Measurements from ENCODE around the gene PDK3.

The PDK3 gene

DNA sequence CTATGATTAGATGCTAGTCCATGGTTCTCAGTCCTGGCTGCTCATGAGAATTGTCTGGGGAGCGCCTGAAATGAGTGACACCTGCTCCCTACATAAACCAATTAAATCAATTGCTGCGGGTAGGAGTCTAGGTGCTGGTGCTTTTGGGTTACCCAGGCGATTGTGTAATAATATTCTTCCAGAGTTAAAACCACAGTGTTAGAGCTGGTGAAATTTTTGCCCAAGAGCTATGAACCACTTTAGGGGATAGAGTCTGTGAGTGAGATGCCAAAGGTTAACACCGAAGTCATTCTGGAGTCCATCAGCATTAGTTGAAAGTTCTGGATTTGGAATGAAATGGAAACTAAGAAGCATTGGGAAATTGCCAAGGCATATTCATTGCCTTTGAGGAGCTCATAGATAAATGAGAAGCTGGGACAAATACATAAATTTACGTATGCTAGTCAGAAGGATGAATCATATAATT, 15.3 kb downstream of the PDK3 start:
- H3K4me3 ChIP-seq: no peak overlapping the region
- no peaks in the 10 kb centered on the region for H3K27me3 ChIP-seq
- peak overlapping the region in 1 of 2 donors; percentile 57 for H3K27ac ChIP-seq
- TF ChIP-seq, protein P1, sequence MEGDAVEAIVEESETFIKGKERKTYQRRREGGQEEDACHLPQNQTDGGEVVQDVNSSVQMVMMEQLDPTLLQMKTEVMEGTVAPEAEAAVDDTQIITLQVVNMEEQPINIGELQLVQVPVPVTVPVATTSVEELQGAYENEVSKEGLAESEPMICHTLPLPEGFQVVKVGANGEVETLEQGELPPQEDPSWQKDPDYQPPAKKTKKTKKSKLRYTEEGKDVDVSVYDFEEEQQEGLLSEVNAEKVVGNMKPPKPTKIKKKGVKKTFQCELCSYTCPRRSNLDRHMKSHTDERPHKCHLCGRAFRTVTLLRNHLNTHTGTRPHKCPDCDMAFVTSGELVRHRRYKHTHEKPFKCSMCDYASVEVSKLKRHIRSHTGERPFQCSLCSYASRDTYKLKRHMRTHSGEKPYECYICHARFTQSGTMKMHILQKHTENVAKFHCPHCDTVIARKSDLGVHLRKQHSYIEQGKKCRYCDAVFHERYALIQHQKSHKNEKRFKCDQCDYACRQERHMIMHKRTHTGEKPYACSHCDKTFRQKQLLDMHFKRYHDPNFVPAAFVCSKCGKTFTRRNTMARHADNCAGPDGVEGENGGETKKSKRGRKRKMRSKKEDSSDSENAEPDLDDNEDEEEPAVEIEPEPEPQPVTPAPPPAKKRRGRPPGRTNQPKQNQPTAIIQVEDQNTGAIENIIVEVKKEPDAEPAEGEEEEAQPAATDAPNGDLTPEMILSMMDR (IDR thresholded peaks at IDR 0.05): no peak
- H3K9me3 ChIP-seq: no peaks in the 10 kb centered on the region
- DNase-seq: no peak
- intact Hi-C loops (cut with DNase I; ENCODE audit: low total_unique reads): no loop called here
- H3K36me3 ChIP-seq: no peaks in the 10 kb centered on the region
- peaks cover 0 to 93% (median 3%) of the 10 kb centered on the region in 4 donors for H3K4me1 ChIP-seq

DNA sequence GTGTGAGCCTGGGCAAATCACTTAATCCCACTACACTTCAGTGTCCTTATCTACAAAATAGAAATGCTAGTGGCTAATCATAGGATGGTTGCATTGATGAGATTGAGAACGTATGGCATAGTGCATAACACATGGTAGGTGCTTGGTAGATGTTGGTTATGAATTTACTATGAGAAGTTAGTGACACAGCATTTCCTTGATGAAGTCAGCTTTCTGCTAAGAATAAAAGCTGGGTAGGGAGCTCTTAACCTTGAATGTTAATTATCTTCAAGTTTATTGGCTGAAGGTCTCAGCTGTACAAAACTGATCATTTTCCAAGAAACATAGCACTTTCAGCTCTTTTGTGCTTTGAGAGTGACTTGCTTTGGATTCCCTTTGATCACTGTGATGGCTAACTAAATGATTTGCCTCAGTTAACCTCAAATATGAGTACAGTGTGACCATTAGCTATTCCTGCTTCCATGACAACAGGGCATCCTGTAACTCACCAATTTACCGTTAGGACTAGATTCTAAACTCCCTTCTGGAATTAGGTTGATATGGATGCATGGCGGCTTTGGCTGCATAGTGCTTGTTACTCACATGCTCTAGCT, 17.8 kb downstream of the PDK3 start:
- Histone ChIP-seq H3K4me1 (peaks cover 0 to 94% (median 0%) of the 10 kb centered on the region in 4 donors), H3K27ac (no peak overlapping the region), H3K27me3 (no peaks in the 10 kb centered on the region), H3K9me3 (no peaks in the 10 kb centered on the region), H3K36me3 (no peaks in the 10 kb centered on the region), H3K4me3 (no peak overlapping the region)
- TF ChIP-seq, protein P1 (IDR thresholded peaks at IDR 0.05): no peak
- intact Hi-C loops (cut with DNase I; ENCODE audit: low total_unique reads): no loop called here
- DNase-seq: no peak

DNA sequence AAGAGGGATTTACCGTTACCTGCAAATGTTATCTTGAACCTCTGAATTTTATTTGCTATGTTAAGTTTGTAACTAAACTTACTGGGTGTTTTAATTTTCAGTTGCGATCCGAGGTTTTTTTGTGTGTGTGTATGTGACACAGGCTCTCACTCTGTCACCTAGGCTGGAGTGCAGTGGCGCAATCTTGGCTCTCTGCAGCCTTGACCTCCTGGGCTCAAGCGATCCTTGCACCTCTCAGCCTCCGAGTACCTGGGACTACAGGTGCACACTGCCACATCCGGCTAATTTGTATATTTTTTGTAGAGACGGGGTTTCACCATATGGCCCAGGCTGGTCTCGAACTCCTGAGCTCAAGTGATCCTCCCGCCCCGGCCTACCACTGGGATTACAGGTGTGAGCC, 18.5 kb downstream of the PDK3 start:
- H3K4me3 ChIP-seq: no peak overlapping the region
- H3K4me1 ChIP-seq: peaks cover 0 to 95% (median 0%) of the 10 kb centered on the region in 4 donors
- H3K9me3 ChIP-seq: no peaks in the 10 kb centered on the region
- H3K36me3 ChIP-seq: no peaks in the 10 kb centered on the region
- TF ChIP-seq, protein P1 (IDR thresholded peaks at IDR 0.05): no peak
- H3K27ac ChIP-seq: no peak overlapping the region
- intact Hi-C loops (cut with DNase I; ENCODE audit: low total_unique reads): no loop called here
- no peaks in the 10 kb centered on the region for H3K27me3 ChIP-seq
- DNase-seq: no peak

DNA sequence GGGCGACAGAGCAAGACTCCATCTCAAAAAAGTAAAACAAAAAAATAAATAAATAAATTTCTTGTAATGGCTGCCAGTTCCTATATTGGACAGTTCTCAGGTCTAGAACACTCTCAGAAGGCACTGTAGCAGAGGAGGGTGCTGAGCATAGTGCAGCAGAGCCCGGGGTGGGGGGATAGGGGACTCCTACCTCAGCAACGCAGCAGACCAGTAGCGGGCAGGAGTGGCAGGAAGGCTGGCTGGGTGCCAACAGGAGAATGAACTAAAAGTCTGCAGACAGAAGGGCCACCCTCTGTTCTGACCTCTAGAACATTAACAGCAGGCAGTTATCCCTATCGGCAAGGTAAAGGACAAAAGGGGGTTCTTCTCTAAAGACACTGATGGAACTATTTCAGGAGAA, 20.2 kb downstream of the PDK3 start:
- Histone ChIP-seq H3K4me3 (no peak overlapping the region), H3K27me3 (no peaks in the 10 kb centered on the region), H3K27ac (no peak overlapping the region), H3K36me3 (no peaks in the 10 kb centered on the region), H3K9me3 (no peaks in the 10 kb centered on the region), H3K4me1 (peaks cover 0 to 95% (median 0%) of the 10 kb centered on the region in 4 donors)
- no peak for DNase-seq
- intact Hi-C loops (cut with DNase I; ENCODE audit: low total_unique reads): no loop called here
- TF ChIP-seq, protein P1 (IDR thresholded peaks at IDR 0.05): no peak

DNA sequence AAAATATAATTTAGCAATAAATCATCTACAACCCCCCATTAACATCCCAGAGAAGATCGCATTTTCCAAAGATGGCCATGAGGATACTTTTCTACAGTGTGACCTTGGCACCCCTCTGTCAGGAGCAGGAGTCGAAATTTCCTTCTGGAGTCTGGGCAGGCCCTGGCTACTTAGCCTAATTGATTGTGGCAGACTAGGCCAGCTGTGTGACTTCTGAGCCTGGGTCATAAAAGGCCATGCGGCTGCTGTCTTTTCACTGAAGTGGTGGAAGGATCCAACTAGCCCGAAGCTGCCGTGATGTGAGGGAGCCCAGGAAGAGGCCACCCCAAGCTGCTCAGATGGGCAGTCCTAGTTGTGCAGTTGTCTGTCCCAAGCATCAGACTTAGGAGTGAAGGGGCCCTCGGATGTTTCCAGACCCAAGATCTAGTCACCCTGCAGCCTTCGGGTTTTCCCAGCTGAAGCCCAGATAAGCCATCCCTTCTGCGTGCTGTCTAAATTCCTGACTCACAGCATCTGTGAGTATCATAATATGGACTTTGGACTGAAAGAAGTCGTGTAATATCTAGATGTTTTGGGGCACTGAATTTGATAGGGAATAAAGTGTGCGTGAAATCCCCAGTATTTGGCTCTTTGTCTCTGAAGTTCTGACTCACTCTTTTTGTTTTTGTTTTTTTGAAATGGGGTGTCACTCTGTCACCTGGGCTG, 21.0 kb downstream of the PDK3 start:
- Histone ChIP-seq H3K9me3 (no peaks in the 10 kb centered on the region), H3K27ac (no peak overlapping the region), H3K36me3 (no peaks in the 10 kb centered on the region), H3K4me3 (no peak overlapping the region), H3K4me1 (peaks cover 0 to 97% (median under 1%) of the 10 kb centered on the region in 4 donors), H3K27me3 (no peaks in the 10 kb centered on the region)
- no peak for DNase-seq
- intact Hi-C loops (cut with DNase I; ENCODE audit: low total_unique reads): no loop called here
- TF ChIP-seq, protein P1 (IDR thresholded peaks at IDR 0.05): no peak

Measured in tibial artery (tissue), 4 donors.